HG02970 (cell line): ENCODE data around the gene CPLX3.

Experiments
- ATAC-seq: cut with Tn5 transposase; IDR thresholded peaks from one replicate; pipeline ENCODE4 v1.9.1; 2021; ENCODE audit warnings: mild to moderate bottlenecking, moderate library complexity, moderate number of reproducible peaks; ENCODE audit not compliant: unreplicated experiment, low FRiP score

The CPLX3 gene

GRCh38 chr15:74801311-74801997 lies 25.0 kb upstream of the CPLX3 start:
- ATAC-seq: no peak

GRCh38 chr15:74802290-74802689 lies 24.1 kb upstream of the CPLX3 start:
- ATAC-seq: no peak

- no peak for ATAC-seq
Measured at GRCh38 chr15:74802862-74803447, 23.5 kb upstream of the CPLX3 start.

GRCh38 chr15:74804935-74805334 lies 21.5 kb upstream of the CPLX3 start:
- no peak for ATAC-seq

- ATAC-seq: no peak
Measured at GRCh38 chr15:74807282-74807681, 19.1 kb upstream of the CPLX3 start.

- ATAC-seq: no peak
Measured at GRCh38 chr15:74808078-74808839, 18.2 kb upstream of the CPLX3 start.

- ATAC-seq: no peak
Measured at GRCh38 chr15:74808840-74809229, 17.6 kb upstream of the CPLX3 start.

- no peak for ATAC-seq
Measured at GRCh38 chr15:74809242-74809641, 17.2 kb upstream of the CPLX3 start.

GRCh38 chr15:74809956-74810355 lies 16.5 kb upstream of the CPLX3 start:
- ATAC-seq: no peak

GRCh38 chr15:74812533-74812932 lies 13.9 kb upstream of the CPLX3 start, which contains the start of gene LMAN1L:
Gene LMAN1L (plus strand): TSS chr15:74812835. CDS start chr15:74812855, 20 bp downstream.
- ATAC-seq: no peak

GRCh38 chr15:74815121-74815934 lies 11.1 kb upstream of the CPLX3 start:
- no peak for ATAC-seq

GRCh38 chr15:74815961-74816360 lies 10.5 kb upstream of the CPLX3 start:
- no peak for ATAC-seq

- ATAC-seq: no peak
Measured at GRCh38 chr15:74816624-74817369, 9.6 kb upstream of the CPLX3 start.

GRCh38 chr15:74817370-74817737 lies 9.1 kb upstream of the CPLX3 start:
- no peak for ATAC-seq

- no peak for ATAC-seq
Measured at GRCh38 chr15:74820056-74820455, 6.4 kb upstream of the CPLX3 start.

- ATAC-seq: peak; percentile 45
Measured at GRCh38 chr15:74821091-74821789, 5.2 kb upstream of the CPLX3 start.

GRCh38 chr15:74821790-74822158 lies 4.7 kb upstream of the CPLX3 start:
- no peak for ATAC-seq

GRCh38 chr15:74822233-74822632 lies 4.2 kb upstream of the CPLX3 start:
- ATAC-seq: no peak

- ATAC-seq: no peak
Measured at GRCh38 chr15:74823324-74823723, 3.1 kb upstream of the CPLX3 start.

GRCh38 chr15:74824976-74825375 lies 1.5 kb upstream of the CPLX3 start:
- no peak for ATAC-seq
